Prostate gland (tissue), 2 donors: Measurements from ENCODE around the gene LENG9.
"Not testable (repeated sequence)": the region's sequence is repeated elsewhere in the genome, so short reads cannot be mapped to it uniquely, and the experiment has no call there.

Experiments used
- POLR2AphosphoS5 ChIP-seq: sonication (generic); formaldehyde crosslinking; IDR thresholded peaks from one replicate; pipeline ENCODE4 v1.6.1; 2017; ENCODE audit warnings: antibody characterized with exemption
- TF ChIP-seq, protein P1 (sequence below), 4 experiments: fragments of 200-600 bp in 2 of 4; fragments of 450-650 bp in 2 of 4; sonication (generic) in 2 of 4; IDR thresholded peaks; 1 replicate in 3 of 4; 2 replicates in 1 of 4; pipeline ENCODE4 v1.5.1; 2016 to 2019; ENCODE audit warnings: antibody characterized with exemption in 4 of 4, mild to moderate bottlenecking in 2 of 4, moderate library complexity in 2 of 4

DNA sequence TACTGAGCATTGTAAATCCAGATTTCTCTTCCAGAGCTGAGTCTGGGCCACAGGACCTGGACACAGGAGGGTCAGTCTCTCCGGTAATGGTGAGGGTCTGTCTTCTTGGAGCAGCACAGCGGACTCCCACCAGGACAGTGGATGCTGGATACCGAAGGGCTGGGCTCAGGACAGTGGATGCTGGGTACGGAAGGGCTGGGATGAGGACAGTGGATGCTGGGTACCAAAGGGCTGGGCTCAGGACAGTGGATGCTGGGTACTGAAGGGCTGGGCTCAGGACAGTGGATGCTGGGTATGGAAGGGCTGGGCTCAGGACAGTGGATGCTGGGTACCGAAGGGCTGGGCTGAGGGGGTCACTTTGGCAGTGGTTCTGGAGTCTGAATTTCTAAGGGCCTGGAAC, 29.5 kb upstream of the LENG9 start:
- TF ChIP-seq, protein P1, sequence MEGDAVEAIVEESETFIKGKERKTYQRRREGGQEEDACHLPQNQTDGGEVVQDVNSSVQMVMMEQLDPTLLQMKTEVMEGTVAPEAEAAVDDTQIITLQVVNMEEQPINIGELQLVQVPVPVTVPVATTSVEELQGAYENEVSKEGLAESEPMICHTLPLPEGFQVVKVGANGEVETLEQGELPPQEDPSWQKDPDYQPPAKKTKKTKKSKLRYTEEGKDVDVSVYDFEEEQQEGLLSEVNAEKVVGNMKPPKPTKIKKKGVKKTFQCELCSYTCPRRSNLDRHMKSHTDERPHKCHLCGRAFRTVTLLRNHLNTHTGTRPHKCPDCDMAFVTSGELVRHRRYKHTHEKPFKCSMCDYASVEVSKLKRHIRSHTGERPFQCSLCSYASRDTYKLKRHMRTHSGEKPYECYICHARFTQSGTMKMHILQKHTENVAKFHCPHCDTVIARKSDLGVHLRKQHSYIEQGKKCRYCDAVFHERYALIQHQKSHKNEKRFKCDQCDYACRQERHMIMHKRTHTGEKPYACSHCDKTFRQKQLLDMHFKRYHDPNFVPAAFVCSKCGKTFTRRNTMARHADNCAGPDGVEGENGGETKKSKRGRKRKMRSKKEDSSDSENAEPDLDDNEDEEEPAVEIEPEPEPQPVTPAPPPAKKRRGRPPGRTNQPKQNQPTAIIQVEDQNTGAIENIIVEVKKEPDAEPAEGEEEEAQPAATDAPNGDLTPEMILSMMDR (IDR thresholded peaks at IDR 0.05): not testable (repeated sequence)
- TF ChIP-seq POLR2AphosphoS5: not testable (repeated sequence)
